ACHN (cell line): ENCODE data around the gene MET.
"Not testable (repeated sequence)": the region's sequence is repeated elsewhere in the genome, so short reads cannot be mapped to it uniquely, and the experiment has no call there.

Source experiments
- DNase-seq: peaks from one replicate; pipeline ENCODE4 v3.0.0-alpha.2; 2015
- in situ Hi-C: cut with HindIII; loops from 2 replicates; pipeline ENCODE4 v1.10.0; 2017; ENCODE audit warnings: low sequenced_read_pairs, low pct_ligation_motif_present, low pct_unique_long_range_greater_than_20kb

MET gene

DNA sequence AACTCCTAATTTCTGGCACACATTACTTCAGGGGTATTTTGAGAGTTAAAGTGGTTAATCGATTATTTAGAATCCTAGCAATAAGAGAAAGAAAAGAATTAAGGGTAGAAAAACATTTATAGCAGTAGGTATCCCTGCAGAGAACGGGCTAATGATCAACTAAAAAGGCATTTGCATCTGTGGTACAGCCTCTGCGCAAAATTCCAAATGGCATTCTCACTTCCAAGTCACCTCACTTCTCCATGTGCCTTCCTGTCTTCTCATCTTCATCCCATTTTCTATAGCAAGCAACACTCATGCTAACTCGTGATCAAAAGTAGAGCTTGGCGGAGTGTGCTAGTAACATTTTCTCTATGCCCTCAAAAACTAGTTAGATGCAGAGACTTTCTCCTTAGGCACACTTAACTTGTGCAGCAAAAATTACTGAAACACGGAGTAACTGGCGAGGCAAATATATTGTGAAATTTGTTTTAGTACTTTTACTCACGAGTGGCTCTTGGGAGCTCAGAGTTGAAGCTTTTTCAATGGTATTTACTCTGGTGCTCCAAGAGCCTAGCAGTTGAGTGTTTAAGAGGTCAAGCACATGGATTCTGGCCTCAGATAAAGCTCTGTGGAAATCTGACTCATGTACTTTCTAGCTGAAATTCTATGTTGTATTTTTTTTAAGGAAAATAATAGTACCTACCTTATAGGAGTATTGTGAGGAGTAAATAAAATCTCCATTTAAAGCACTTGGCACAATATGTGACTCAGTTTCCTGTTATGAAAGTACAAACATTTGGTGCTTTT lies 65.1 kb downstream of the MET start:
- in situ Hi-C loops, result no loop called here
- peak; percentile 83 for DNase-seq

DNA sequence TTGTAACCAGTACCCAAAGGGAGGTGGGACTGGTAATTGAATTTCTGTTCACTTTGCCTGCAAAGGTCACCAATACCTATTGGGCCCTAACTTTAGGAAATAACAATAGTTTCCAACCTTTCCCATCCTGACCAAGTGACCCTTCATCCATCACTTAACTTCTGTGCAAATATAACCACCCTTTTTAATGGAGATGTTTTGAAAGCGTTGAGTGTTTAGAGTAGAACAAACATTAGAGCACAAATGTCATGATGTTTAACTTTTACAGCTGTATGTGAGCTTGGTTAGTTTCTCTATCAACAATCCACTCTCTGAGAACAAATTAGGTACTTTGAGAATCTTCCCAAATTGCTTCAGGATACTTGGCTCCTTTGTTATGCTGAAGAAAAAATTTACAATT lies 66.4 kb downstream of the MET start:
- in situ Hi-C loops, result no loop called here
- DNase-seq, result no peak

DNA sequence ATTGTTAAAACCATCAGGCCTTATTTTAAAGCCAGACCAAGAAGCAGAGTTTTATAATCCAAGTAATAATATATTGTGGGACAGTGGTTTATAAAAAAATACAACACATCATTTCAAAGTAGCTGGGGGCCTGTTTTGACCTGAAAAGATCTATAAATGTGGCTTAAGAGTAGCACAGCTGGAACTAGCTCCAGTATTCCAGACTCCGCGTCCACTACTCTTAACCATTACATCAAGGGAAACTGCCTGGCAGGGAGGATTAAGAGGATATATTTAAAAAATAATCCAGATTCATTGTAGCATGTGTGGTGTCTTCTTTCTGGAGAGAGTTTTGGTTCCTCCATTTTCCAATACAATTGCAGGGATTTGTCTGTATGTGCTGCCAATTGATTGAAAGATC lies 67.3 kb downstream of the MET start:
- no peak for DNase-seq
- in situ Hi-C loops, result no loop called here

DNA sequence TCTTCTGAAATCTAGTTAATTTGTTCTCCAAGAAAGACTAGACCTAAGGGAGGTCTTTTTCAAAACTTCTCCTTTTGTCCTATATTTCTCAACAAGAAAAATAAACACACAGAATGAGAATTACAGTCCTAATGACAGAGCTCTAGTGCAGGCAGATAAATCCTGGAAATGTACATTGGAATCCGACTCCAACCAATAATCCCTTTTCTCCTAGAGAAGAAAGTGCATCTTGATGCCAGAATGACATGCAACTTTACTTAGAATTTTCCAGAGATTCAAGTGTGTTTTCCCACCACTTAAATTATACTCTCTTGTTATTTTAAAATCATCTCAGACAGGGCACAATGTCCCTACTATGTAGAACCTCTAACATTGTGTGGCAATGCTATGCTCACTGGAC lies 68.2 kb downstream of the MET start:
- in situ Hi-C loops, result no loop called here
- no peak for DNase-seq

DNA sequence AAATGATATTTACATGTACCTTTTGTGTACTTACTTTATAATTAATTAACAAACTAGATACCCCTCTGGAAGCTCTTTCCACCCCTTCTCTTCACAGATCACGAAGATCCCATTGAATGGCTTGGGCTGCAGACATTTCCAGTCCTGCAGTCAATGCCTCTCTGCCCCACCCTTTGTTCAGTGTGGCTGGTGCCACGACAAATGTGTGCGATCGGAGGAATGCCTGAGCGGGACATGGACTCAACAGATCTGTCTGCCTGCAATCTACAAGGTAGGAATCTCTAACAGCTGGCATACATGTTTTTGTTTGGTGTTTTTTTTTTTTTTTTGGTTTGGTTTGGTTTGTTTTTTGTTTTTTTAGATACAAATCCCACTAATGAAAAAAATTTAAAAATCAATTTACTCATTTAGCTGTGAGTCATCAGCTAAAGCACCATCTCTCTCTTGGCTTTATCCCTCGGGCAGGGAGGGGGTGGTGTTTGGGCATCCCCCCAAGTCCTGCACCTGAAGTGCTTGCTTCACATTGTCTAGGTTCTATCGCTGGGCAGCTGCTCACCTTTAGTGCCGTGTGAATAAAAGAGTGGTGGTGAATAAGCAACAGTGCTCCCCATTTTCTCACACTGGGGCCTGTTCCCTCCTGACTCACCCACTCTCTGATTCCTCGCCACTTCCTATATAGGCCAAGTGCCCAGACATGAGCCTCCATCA lies 68.9 kb downstream of the MET start:
- no peak for DNase-seq
- in situ Hi-C loops, result no loop called here

DNA sequence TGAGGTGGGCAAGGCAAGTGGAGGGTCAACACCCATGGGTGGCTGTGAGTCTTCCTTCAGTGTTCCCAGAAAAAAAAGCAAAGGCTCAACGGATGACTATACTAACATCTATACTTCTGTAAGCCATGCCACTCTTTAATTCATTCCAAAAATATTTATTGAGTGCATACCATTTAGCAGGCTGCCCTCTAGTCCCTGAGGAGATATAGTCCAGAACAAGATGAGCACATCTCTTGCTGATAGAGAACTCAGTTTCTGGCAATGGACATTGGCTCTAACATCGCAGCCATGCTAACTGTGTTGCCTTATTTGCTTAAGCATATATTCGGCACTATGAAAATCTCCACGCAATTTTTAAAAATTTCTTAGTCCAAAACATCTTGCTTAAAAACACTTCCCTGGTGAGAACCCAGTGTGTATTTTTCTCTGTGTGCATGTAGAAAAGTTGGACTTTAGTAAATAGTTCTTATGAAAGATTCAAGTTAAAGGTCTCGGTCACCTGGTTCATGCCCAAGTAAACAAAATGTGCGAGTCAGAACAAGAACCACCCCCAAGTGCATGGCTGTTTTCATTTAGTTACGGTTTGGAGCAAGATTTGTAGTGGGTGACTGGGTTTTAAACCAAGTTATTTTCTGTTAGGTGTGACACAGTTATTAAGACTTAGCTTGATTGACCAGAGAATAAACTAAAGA lies 69.8 kb downstream of the MET start:
- DNase-seq, result no peak
- in situ Hi-C loops, result no loop called here

DNA sequence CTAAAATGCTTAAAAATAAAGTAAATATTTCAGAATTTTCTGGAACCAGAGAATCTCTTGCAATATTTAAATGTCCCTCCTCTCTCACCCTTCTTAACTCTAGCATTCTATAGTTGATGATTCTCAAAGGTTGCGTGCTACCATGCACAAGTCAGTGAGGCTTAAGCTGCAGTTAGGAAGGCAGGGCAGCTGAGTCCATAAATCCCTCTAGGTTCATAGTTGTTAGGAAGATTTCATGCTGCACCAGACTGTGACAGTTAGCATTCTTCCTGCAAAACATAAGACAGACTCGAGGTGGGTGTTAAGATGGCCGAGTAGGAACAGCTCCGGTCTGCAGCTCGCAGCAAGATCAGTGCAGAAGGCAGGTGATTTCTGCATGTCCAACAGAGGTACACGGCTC lies 70.6 kb downstream of the MET start:
- no peak for DNase-seq
- in situ Hi-C loops, result no loop called here

DNA sequence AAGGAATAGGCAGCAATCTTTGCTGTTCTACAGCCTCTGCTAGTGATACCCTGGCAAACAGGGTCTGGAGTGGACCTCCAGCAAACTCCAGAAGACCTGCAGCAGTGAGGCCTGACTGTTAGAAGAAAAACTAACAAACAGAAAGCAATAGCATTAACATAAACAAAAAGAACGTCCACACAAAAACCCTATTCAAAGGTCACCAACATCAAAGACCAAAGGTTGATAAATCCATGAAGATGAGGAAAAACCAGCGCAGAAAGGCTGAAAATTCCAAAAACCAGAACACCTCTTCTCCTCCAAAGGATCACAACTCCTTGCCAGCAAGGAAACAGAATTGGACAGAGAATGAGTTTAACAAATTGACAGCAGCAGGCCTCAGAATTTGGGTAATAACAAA lies 71.8 kb downstream of the MET start:
- in situ Hi-C loops, DNase-seq: not testable (repeated sequence)

DNA sequence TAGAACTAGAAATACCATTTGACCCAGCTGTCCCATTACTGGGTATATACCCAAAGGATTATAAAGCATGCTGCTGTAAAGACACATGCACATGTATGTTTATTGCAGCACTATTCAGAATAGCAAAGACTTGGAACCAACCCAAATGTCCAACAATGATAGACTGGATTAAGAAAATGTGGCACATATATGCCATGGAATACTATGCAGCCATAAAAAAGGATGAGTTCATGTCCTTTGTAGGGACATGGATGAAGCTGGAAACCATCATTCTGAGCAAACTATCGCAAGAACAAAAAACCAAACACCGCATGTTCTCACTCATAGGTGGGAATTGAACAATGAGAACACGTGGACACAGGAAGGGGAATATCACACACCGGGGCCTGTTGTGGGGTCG lies 74.4 kb downstream of the MET start:
- in situ Hi-C loops, result not testable (repeated sequence)

DNA sequence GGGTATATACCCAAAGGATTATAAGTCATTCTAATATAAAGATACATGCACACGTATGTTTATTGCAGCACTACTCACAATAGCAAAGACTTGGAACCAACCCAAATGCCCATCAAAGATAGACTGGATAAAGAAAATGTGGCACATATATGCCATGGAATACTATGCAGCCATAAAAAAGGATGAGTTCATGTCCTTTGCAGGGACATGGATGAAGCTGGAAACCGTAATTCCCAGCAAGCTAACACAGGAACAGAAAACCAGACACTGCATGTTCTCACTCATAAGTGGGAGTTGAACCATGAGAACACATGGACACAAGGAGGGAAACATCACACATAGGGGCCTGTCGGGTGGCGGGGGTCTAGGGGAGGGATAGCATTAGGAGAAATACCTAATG lies 79.1 kb downstream of the MET start:
- DNase-seq, in situ Hi-C loops: not testable (repeated sequence)

More for the DNA sequence above, 74.4 kb downstream of the MET start:
- DNase-seq, result not testable (repeated sequence)

DNA sequence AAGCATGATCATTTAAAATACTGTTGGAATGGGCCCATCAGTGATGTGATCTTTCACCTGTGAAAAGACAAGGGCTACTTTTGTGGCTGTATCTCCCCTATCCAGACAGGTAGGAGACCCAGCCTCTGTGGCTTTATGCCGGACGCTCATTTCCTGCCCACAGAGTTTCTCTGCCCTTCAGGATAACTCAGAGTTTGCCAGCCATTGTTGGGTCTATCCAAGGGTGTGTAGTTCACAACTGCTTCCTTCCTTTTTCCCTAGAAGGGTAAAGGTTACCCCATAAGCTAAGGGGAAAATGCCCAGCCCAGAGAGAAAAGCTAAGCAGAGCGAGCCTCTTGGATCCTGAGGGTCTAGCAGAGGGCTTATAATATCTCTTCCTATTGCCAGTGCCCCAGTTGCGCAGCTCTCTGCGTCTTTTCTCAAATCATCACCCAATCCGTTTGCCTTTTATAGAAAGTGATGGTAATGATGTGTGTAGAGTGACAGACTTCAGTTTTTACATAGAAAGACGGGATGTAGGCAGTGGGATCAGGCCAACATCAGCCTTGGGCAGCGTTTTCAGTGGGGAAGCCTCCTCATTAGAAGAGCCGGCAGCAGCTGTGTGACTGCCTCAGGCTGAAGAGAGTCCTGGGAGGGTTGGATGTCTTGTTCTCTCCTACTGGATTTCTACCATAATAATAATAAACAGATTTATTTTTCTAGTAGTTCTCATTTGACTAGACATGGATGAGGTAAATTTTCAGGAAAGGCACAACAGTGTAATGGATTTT lies 80.5 kb downstream of the MET start:
- DNase-seq, result no peak
- in situ Hi-C loops, result no loop called here

DNA sequence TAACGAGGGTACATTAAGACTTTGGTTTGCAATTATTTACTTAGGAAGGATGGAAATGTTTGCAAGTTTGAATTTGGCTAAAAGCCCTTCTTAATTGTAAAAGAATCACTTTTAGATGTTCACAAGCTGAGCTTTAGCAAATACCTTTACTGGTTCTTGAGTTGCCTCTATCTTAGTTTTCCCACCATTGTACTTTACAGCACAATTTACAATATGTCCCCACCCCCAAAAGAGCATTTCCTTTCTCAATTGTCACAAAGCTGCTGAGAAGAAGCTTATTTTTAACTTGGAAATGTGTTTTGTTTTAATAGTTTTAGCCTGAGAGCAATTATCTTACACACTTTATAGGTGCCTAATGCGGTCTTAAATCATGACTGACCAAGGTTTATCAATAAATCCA lies 81.1 kb downstream of the MET start:
- in situ Hi-C loops, result no loop called here
- DNase-seq, result no peak

DNA sequence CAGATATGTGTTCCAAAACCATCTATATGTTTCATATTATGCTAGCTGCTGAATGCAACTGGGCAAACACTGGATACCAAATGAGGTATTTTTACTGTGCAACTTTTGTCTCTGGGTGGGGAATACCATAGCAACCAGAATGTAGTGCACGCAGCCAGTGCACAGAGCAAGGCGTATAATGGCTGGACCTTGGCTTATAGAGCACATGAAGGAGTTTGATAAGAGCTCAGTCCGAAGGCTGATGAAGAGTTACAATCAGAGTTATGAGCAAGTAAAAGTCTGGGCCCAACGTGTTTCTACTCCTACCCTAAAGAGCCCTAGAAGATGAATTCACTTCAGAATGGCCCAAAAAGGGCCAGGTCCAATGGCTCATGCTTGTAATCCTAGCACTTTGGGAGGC lies 82.2 kb downstream of the MET start:
- in situ Hi-C loops, result no loop called here
- no peak for DNase-seq

DNA sequence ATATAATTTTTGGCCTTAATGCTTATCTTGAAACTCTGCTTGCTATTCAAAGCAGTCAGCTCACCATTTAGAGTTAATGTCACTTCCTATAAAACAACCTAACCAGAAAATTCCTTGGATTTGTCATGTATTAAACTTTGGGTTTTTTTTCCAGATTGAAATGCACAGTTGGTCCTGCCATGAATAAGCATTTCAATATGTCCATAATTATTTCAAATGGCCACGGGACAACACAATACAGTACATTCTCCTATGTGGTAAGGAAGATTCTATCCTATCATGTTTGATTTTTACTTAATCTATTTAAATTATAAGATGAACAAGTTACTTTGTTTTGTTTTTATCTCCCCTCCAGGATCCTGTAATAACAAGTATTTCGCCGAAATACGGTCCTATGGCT lies 85.3 kb downstream of the MET start:
- in situ Hi-C loops, result no loop called here
- DNase-seq, result no peak

DNA sequence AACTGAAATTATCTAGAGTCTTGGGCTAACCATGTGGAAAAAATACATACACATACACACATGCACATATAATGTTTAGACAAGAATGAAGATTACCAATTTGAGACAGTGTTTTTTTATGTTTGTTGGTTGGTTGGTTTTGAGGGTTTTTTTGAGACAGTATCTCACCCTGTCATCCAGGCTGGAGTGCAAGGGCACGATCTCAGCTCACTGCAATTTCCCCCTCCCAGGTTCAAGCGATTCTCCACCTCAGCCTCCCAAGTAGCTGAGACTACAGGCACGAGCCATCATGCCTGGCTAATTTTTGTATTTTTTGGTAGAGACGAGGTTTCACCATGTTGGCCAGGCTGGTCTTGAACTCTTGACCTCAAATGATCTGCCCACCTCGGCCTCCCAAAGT lies 87.6 kb downstream of the MET start:
- DNase-seq, in situ Hi-C loops: not testable (repeated sequence)

DNA sequence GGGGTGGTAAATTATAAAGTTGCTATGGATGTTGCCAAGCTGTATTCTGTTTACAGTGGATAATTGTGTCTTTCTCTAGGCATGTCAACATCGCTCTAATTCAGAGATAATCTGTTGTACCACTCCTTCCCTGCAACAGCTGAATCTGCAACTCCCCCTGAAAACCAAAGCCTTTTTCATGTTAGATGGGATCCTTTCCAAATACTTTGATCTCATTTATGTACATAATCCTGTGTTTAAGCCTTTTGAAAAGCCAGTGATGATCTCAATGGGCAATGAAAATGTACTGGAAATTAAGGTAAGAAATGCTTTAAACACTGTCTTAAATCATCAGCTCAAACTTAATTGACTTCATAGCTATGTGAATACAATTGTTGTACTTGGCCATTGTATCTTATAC lies 91.0 kb downstream of the MET start:
- in situ Hi-C loops, result no loop called here
- DNase-seq, result no peak

DNA sequence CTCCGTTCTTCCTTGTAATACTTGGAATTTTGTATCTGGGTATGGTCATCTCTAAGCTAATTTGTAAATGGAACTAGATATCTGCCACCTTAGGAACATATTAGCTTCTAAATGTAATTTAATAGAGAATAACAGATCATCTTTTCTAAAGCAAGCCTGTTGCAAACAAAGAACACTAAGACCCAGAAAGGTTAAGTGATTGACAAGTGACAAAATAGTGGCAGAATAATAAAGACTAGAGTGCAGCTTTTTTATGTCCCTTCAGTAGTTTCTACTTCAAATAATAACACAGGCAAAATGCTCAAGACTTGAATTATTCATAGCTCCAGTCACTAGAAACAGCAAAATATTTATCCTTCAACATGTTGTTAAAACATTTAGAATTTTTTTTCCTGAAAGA lies 91.7 kb downstream of the MET start:
- in situ Hi-C loops, result no loop called here

DNA sequence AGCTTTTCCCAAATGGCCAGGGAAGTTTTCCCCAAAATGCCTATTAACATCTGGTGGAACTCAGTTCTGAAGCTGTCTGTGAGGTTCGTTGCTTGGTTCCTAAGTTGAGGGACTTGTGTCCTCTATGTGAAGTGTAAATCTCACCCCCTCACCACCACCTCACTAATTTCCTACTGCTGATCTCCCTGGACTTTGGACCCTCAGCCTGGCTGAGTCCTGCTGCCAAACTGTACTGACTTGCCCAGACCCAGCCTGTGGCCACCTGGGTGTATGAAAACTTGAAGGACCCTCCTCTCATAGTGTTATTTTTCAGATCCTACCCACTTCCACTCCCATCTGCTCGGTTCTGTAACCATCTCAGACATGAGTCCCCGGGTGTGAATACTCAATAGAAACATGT lies 94.9 kb downstream of the MET start:
- in situ Hi-C loops, result no loop called here
- DNase-seq, result no peak

More for the DNA sequence above, 91.7 kb downstream of the MET start:
- DNase-seq, result no peak

DNA sequence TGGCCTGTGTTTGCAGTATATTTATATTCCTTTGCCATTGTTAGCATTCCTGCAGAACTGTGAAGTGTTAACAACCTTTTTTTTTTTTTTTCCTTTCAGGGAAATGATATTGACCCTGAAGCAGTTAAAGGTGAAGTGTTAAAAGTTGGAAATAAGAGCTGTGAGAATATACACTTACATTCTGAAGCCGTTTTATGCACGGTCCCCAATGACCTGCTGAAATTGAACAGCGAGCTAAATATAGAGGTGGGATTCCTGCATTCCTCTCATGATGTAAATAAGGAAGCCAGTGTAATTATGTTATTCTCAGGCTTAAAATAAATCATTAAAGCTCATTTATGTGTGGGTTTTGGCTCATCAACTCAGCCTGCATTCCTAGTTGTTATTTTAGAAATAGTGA lies 97.5 kb downstream of the MET start:
- in situ Hi-C loops, result no loop called here
- DNase-seq, result no peak
